ENCODE measurements around the gene ATP2B3.

GRCh38 chrX:153537526-153538295, 20.3 kb downstream of the ATP2B3 start:
- TF ChIP-seq CTCF (IDR thresholded peaks at IDR 0.05) (no peak), POLR2A (IDR thresholded peaks at IDR 0.05) (no peak)
